Spleen (tissue), 11 donors: ENCODE results near the gene GPR26. TPM values are rescaled to one million over a fixed set of nuclear protein-coding genes. Genes with fewer than 3 reads are reported as not detected.

Experiments
- DNase-seq: peaks from one replicate; pipeline ENCODE4 v3.0.0-alpha.2; 2020
- H3K27ac ChIP-seq, 8 donors: fragments of 200-600 bp; sonication (generic) in 7 of 8; 1 replicate in 4 of 8; 2 replicates in 4 of 8; pipeline versions ENCODE4 v1.5.0 to v1.8.0; 2016 to 2021; ENCODE audit warnings: inconsistent platforms in 4 of 8, mild to moderate bottlenecking in 4 of 8, moderate library complexity in 1 of 8
- H3K27me3 ChIP-seq, 7 donors: fragments of 200-600 bp; sonication (generic) in 6 of 7; replicated peaks in 1 of 7; 1 replicate in 4 of 7; 2 replicates in 3 of 7; pipeline versions ENCODE4 v1.5.0 to v1.8.0; 2016 to 2021; ENCODE audit warnings: inconsistent platforms in 3 of 7, mild to moderate bottlenecking in 1 of 7
- H3K36me3 ChIP-seq, 6 donors: fragments of 200-600 bp; sonication (generic) in 5 of 6; 1 replicate in 4 of 6; 2 replicates in 2 of 6; pipeline versions ENCODE4 v1.5.0 to v1.8.0; 2016 to 2021; ENCODE audit warnings: inconsistent platforms in 2 of 6
- H3K4me1 ChIP-seq, 6 donors: fragments of 200-600 bp; sonication (generic) in 5 of 6; 1 replicate in 3 of 6; 2 replicates in 3 of 6; pipeline versions ENCODE4 v1.5.0 to v1.8.0; 2016 to 2021; ENCODE audit warnings: inconsistent platforms in 3 of 6
- H3K4me3 ChIP-seq, 8 donors: fragments of 200-600 bp; sonication (generic) in 7 of 8; 1 replicate in 4 of 8; 2 replicates in 4 of 8; pipeline versions ENCODE4 v1.5.0 to v1.8.0; 2016 to 2021; ENCODE audit warnings: inconsistent platforms in 4 of 8, mild to moderate bottlenecking in 4 of 8, moderate library complexity in 2 of 8
- H3K9me3 ChIP-seq, 8 donors: fragments of 200-600 bp; sonication (generic) in 7 of 8; 1 replicate in 4 of 8; 2 replicates in 4 of 8; pipeline versions ENCODE4 v1.5.0 to v1.8.0; 2016 to 2021; ENCODE audit warnings: inconsistent platforms in 4 of 8
- POLR2A ChIP-seq, 3 donors: fragments of 450-650 bp; IDR thresholded peaks; one replicate each; pipeline ENCODE4 v1.5.1; 2017; ENCODE audit warnings: antibody characterized with exemption in 3 of 3, mild to moderate bottlenecking in 1 of 3
- POLR2AphosphoS5 ChIP-seq, 3 donors: sonication (generic); formaldehyde crosslinking; IDR thresholded peaks; one replicate each; pipeline ENCODE4 v1.5.1; 2017; ENCODE audit warnings: antibody characterized with exemption in 3 of 3
- WGBS, 5 donors: extraction: QIAGEN DNeasy Blood & Tissue Kit in 3 of 5; methylation state at CpG; one replicate each; pipeline versions ENCODE4 v1.1.5 to v1.1.7; 2013 to 2018; 5-methylcytosine and 5-hydroxymethylcytosine counted together
- intact Hi-C: fragments of 100-400 bp; cut with DNase I; formaldehyde crosslinking; loops from one replicate; pipeline ENCODE4 v1.15.0; 2023; ENCODE audit warnings: low total_unique reads
- polyA plus RNA-seq, 3 donors: library from polyadenylated mRNA; stranded (reverse); fragments of 200-250 nt; gene quantifications; one replicate each; pipeline ENCODE4 v1.2.1, GENCODE V29; 2013
- total RNA-seq, 7 donors: library from RNA; depleted of rRNA in 3 of 7; stranded (reverse); fragments of >200 nt in 3 of 7; fragmentation: NEBNext Ultra II Directional in 4 of 7; extraction: Animal tissue kit (Norgen Biotek cat#: 25700) in 4 of 7; gene quantifications; one replicate each; pipeline versions ENCODE4 v1.1.0 to v1.2.1, GENCODE V29; 2016 to 2021
- TF ChIP-seq, protein P1 (sequence below), 11 experiments: fragments of 200-600 bp in 7 of 11; fragments of 450-650 bp in 4 of 11; sonication (generic) in 4 of 11; IDR thresholded peaks in 8 of 11; conservative IDR thresholded peaks in 3 of 11; 1 replicate in 7 of 11; 2 replicates in 4 of 11; pipeline versions ENCODE4 v1.4.0 to v1.8.0; 2016 to 2021; ENCODE audit warnings: antibody characterized with exemption in 11 of 11, inconsistent platforms in 4 of 11, mild to moderate bottlenecking in 1 of 11
- donor health status: healthy with polysubstance abuse.
- donor health status: DM: no; HTN: no; CAD: no; lungs with moderate emphysema.
- donor health status: DM: no; HTN: no; CAD: no.
- donor health status: Bipolar disorder and iron deficiency.
- donor health status: healthy.
- donor health status: DM: no; HTN: no; CAD: no.
- donor health status: DM: yes; HTN: yes; CAD: no.

Gene GPR26
- total and polyA plus RNA-seq, 10 donors, result not detected

DNA sequence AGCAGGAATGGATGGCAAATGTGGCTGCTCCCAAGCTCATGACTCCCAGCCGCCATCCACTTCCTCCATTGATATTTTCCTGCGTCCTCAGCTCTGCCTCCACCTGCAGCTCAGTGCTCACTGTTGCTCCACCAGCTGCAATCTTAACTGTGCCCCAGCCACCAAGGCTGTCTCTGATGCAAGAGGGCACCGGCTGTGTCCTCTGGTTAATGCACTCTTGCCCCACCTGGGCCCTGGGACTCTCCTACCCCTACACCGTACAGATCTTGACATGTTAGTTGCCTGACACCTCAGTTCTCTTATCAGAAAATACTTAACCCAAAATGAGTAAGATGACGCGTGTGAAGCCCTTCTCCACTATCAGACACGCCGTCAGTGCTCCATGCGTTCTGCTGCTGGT is 45.5 kb upstream of the GPR26 start:
- TF ChIP-seq POLR2A (IDR thresholded peaks at IDR 0.05) (no peak), POLR2AphosphoS5 (IDR thresholded peaks at IDR 0.05) (no peak)
- TF ChIP-seq, protein P1, sequence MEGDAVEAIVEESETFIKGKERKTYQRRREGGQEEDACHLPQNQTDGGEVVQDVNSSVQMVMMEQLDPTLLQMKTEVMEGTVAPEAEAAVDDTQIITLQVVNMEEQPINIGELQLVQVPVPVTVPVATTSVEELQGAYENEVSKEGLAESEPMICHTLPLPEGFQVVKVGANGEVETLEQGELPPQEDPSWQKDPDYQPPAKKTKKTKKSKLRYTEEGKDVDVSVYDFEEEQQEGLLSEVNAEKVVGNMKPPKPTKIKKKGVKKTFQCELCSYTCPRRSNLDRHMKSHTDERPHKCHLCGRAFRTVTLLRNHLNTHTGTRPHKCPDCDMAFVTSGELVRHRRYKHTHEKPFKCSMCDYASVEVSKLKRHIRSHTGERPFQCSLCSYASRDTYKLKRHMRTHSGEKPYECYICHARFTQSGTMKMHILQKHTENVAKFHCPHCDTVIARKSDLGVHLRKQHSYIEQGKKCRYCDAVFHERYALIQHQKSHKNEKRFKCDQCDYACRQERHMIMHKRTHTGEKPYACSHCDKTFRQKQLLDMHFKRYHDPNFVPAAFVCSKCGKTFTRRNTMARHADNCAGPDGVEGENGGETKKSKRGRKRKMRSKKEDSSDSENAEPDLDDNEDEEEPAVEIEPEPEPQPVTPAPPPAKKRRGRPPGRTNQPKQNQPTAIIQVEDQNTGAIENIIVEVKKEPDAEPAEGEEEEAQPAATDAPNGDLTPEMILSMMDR (IDR thresholded peaks at IDR 0.05 in 8 of 11, conservative IDR thresholded peaks at IDR 0.05 in 3 of 11), result no peak
- no peak overlapping the region for H3K27ac ChIP-seq
- intact Hi-C loops, result no loop called here
- 68 to 79% (median 73%) methylated on average over 9 of the region's 9 CpGs for WGBS, 5 donors
- no peaks in the 10 kb centered on the region for H3K36me3 ChIP-seq
- H3K9me3 ChIP-seq, result no peaks in the 10 kb centered on the region
- no peak overlapping the region for H3K4me3 ChIP-seq
- no peak for DNase-seq
- H3K27me3 ChIP-seq, result peaks cover 0 to 25% (median 0%) of the 10 kb centered on the region in 7 donors
- H3K4me1 ChIP-seq, result no peaks in the 10 kb centered on the region

DNA sequence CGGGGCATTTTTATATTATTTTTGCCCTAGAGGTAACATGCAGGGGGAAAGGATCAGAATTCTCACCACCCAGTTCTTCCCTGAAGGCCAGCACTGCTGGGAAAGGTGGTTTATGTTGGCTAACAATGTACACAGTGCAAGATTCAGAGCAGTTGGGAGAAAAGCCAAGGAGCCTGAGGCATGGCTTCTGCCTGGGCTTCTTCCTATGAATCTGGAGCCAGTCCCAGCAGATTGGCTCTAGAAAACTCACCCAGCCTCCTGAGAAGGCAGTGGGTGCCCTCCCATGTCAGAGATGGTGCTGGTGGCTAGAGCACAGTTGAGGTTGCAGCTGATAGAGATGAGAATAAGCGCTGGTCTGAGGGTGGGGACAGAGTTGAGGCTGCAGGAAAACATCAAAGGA is 44.7 kb upstream of the GPR26 start:
- TF ChIP-seq POLR2A (IDR thresholded peaks at IDR 0.05) (no peak), POLR2AphosphoS5 (IDR thresholded peaks at IDR 0.05) (no peak)
- TF ChIP-seq, protein P1 (IDR thresholded peaks at IDR 0.05 in 8 of 11, conservative IDR thresholded peaks at IDR 0.05 in 3 of 11), result no peak
- H3K27me3 ChIP-seq, result peaks cover 0 to 21% (median 0%) of the 10 kb centered on the region in 7 donors
- no peaks in the 10 kb centered on the region for H3K4me1 ChIP-seq
- DNase-seq, result no peak
- no peak overlapping the region for H3K4me3 ChIP-seq
- H3K9me3 ChIP-seq, result no peaks in the 10 kb centered on the region
- no peaks in the 10 kb centered on the region for H3K36me3 ChIP-seq
- H3K27ac ChIP-seq, result no peak overlapping the region
- WGBS, 5 donors, result 60 to 76% (median 72%) methylated on average over 2 of the region's 2 CpGs
- intact Hi-C loops, result no loop called here

DNA sequence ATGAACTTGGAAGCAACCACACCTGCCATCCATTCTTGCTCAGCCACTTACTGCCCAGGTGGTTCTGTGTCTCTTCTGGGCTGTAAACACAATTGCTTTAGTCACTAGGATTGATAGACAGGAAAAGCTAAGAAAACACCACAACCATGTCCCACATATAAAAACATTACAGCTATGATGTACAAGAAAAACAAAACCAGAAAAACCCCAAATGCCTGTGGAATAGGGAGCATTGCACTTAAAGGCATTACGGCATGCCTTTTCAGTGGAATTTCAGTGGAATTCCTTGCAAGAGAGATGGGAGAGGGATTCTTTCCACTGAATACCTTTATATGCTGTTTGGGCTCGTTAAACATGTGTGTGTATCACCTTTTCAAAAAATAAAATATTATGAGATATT is 44.2 kb upstream of the GPR26 start:
- no peak for DNase-seq
- TF ChIP-seq POLR2A (IDR thresholded peaks at IDR 0.05), result no peak
- TF ChIP-seq POLR2AphosphoS5 (IDR thresholded peaks at IDR 0.05), result no peak
- TF ChIP-seq, protein P1 (IDR thresholded peaks at IDR 0.05 in 8 of 11, conservative IDR thresholded peaks at IDR 0.05 in 3 of 11), result no peak
- Histone ChIP-seq H3K27ac (no peak overlapping the region), H3K36me3 (no peaks in the 10 kb centered on the region), H3K4me1 (no peaks in the 10 kb centered on the region), H3K9me3 (no peaks in the 10 kb centered on the region), H3K4me3 (no peak overlapping the region), H3K27me3 (peaks cover 0 to 21% (median 0%) of the 10 kb centered on the region in 7 donors)
- intact Hi-C loops, result no loop called here
- 67 to 81% (median 77%) methylated on average over 2 of the region's 2 CpGs for WGBS, 5 donors

DNA sequence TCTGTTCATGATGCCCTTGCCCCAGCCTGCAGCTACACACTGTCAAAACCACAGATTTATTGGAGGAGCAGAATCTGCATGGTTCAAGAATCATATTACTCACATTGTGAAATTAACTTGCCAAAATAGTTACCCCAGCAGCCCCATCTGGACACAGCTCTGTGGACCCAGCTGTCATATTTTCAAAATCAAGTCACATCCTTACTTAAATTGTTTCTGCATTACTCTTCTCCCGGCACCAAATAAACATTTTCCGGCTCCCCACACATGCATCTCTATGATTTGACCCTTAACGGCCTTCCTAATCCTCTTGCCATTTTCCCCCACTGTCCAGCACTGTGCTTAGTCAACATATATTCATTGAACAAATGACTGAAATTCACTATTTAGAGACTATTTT is 43.8 kb upstream of the GPR26 start:
- no peaks in the 10 kb centered on the region for H3K4me1 ChIP-seq
- peaks cover 0 to 21% (median 0%) of the 10 kb centered on the region in 7 donors for H3K27me3 ChIP-seq
- H3K36me3 ChIP-seq, result no peaks in the 10 kb centered on the region
- no peaks in the 10 kb centered on the region for H3K9me3 ChIP-seq
- intact Hi-C loops, result no loop called here
- 55 to 90% (median 61%) methylated on average over 2 to 3 of the region's 3 CpGs for WGBS, 5 donors
- no peak for TF ChIP-seq POLR2A (IDR thresholded peaks at IDR 0.05)
- TF ChIP-seq, protein P1 (IDR thresholded peaks at IDR 0.05 in 8 of 11, conservative IDR thresholded peaks at IDR 0.05 in 3 of 11), result no peak
- TF ChIP-seq POLR2AphosphoS5 (IDR thresholded peaks at IDR 0.05), result no peak
- no peak overlapping the region for H3K27ac ChIP-seq
- no peak overlapping the region for H3K4me3 ChIP-seq
- DNase-seq, result no peak
